Panc1 (cell line): ENCODE measurements around the gene ADARB1. TPM values are rescaled to one million over a fixed set of nuclear protein-coding genes. Genes with fewer than 3 reads are reported as not detected.

Experiments used
- ATAC-seq: fragments of 200-7000 bp; cut with Tn5 transposase; 2 replicates; pipeline ENCODE4 v1.9.1; 2020; ENCODE audit warnings: mild to moderate bottlenecking, moderate library complexity
- BruUV-seq: library from RNA; stranded (reverse); fragments of 400-500 nt; replicated peaks from 2 replicates; lab custom pipeline; 2021; lab: Mats Ljungman, UMichigan
- CTCF ChIA-PET: fragments of 300-600 bp; sonication (Branson Sonifier 250); formaldehyde crosslinking; loops from one replicate; lab custom pipeline; 2022; ENCODE audit warnings: antibody characterized with exemption; lab: Charles Lee
- POLR2A ChIA-PET: fragments of 300-600 bp; sonication (Branson Sonifier 250); formaldehyde crosslinking; loops from one replicate; lab custom pipeline; 2022; ENCODE audit warnings: antibody characterized with exemption; lab: Charles Lee
- DNase-seq: peaks from one replicate; pipeline ENCODE4 v3.0.0-alpha.2; 2010; ENCODE audit warnings: low read depth, low spot score
- H3K27ac ChIP-seq: 2 replicates; pipeline ENCODE4 v1.5.1; 2011; ENCODE audit warnings: mild to moderate bottlenecking, low read length, inconsistent platforms
- H3K27me3 ChIP-seq: fragments of 200-500 bp; sonication (Bioruptor generic); 2 replicates; pipeline ENCODE4 v1.6.0; 2014; ENCODE audit warnings: low read length, inconsistent platforms; ENCODE audit not compliant: control insufficient read depth, insufficient read depth
- H3K36me3 ChIP-seq: fragments of 200-500 bp; sonication (Bioruptor generic); 2 replicates; pipeline ENCODE4 v1.5.1; 2014; ENCODE audit warnings: inconsistent platforms, mild to moderate bottlenecking, low read length, moderate library complexity; ENCODE audit not compliant: control insufficient read depth, insufficient read depth
- H3K4me1 ChIP-seq: 2 replicates; pipeline ENCODE4 v1.5.1; 2011; ENCODE audit warnings: inconsistent platforms, mild to moderate bottlenecking, low read length, moderate library complexity; ENCODE audit not compliant: control insufficient read depth, insufficient read depth
- H3K4me3 ChIP-seq, 2 experiments: 2 replicates each; pipeline ENCODE4 v1.5.1; 2011 to 2012; ENCODE audit warnings: low read depth in 2 of 2, low read length in 2 of 2, mild to moderate bottlenecking in 2 of 2, inconsistent platforms in 1 of 2, moderate library complexity in 1 of 2
- H3K9me3 ChIP-seq: fragments of 200-500 bp; sonication (Bioruptor generic); 2 replicates; pipeline ENCODE4 v1.5.1; 2014; ENCODE audit warnings: low read depth, mild to moderate bottlenecking, inconsistent platforms, low read length, moderate library complexity; ENCODE audit not compliant: control insufficient read depth, insufficient read depth
- CTCF ChIP-seq: fragments of 450-650 bp; IDR thresholded peaks from 2 replicates; pipeline ENCODE4 v1.5.1; 2017; ENCODE audit warnings: mild to moderate bottlenecking
- POLR2AphosphoS5 ChIP-seq: IDR thresholded peaks from 2 replicates; pipeline ENCODE4 v1.6.1; 2012; ENCODE audit warnings: mild to moderate bottlenecking, low read depth, low read length, moderate library complexity
- REST ChIP-seq, 2 experiments: IDR thresholded peaks; 2 replicates each; pipeline ENCODE4 v1.6.1; 2011 to 2012; ENCODE audit warnings: low read depth in 2 of 2, control low read depth in 1 of 2, low read length in 1 of 2, mild to moderate bottlenecking in 1 of 2, moderate library complexity in 1 of 2; ENCODE audit not compliant: insufficient read depth in 1 of 2
- SIN3A ChIP-seq: IDR thresholded peaks from 2 replicates; pipeline ENCODE4 v1.6.1; 2012; ENCODE audit warnings: low read depth, mild to moderate bottlenecking, low read length, moderate library complexity, borderline replicate concordance; ENCODE audit not compliant: insufficient read depth
- TCF7L2 ChIP-seq: IDR thresholded peaks from 2 replicates; pipeline ENCODE4 v1.6.1; 2011; ENCODE audit warnings: mild to moderate bottlenecking, low read depth, low read length, inconsistent platforms
- in situ Hi-C: cut with HindIII; loops from 2 replicates; pipeline ENCODE4 v1.10.0; 2016; ENCODE audit warnings: low sequenced_read_pairs, low pct_unique_long_range_greater_than_20kb
- intact Hi-C: fragments of 100-400 bp; cut with micrococcal nuclease; formaldehyde crosslinking; loops from one replicate; pipeline ENCODE4 v1.10.0; 2022; ENCODE audit not compliant: unreplicated experiment
- total RNA-seq: library from RNA; stranded (reverse); gene quantifications from one replicate; pipeline ENCODE4 v1.2.1, GENCODE V29; 2021; ENCODE audit not compliant: unreplicated experiment

ADARB1 gene
- total RNA-seq, 1 experiment from 2014 or later = 15.0 TPM

GRCh38 chr21:45087022-45087823 lies 12.8 kb downstream of the ADARB1 start:
- CTCF ChIA-PET = no interaction called here
- BruUV-seq = no TSS peak
- in situ Hi-C loops = no loop called here

GRCh38 chr21:45088116-45088515 lies 13.7 kb downstream of the ADARB1 start:
- POLR2A ChIA-PET = no interaction called here
- TF ChIP-seq POLR2AphosphoS5 = no peak
- TF ChIP-seq CTCF = no peak
- no peak for TF ChIP-seq REST (IDR thresholded peaks at IDR 0.05; ENCODE audit: insufficient read depth in 1 of 2, low read depth in 2 of 2, low read length in 1 of 2)
- no peak for TF ChIP-seq TCF7L2
- no peak for TF ChIP-seq SIN3A
- H3K4me3 ChIP-seq = no peak overlapping the region
- H3K27me3 ChIP-seq = no peaks in the 10 kb centered on the region
- no peaks in the 10 kb centered on the region for H3K36me3 ChIP-seq
- no peaks in the 10 kb centered on the region for H3K4me1 ChIP-seq
- CTCF ChIA-PET = no interaction called here
- no TSS peak for BruUV-seq
- DNase-seq (no peak), ATAC-seq (no peak)
- in situ Hi-C loops (no loop called here), intact Hi-C loops (no loop called here)
- H3K9me3 ChIP-seq = no peaks in the 10 kb centered on the region
- H3K27ac ChIP-seq = no peak overlapping the region

More at GRCh38 chr21:45087022-45087823, 12.8 kb downstream of the ADARB1 start:
- DNase-seq (no peak), ATAC-seq (no peak)
- POLR2A ChIA-PET = no interaction called here
- Histone ChIP-seq H3K4me1 (no peaks in the 10 kb centered on the region), H3K36me3 (no peaks in the 10 kb centered on the region), H3K9me3 (no peaks in the 10 kb centered on the region), H3K27me3 (no peaks in the 10 kb centered on the region), H3K4me3 (no peak overlapping the region), H3K27ac (no peak overlapping the region)
- TF ChIP-seq POLR2AphosphoS5 (no peak), CTCF (no peak), TCF7L2 (no peak), SIN3A (no peak), REST (IDR thresholded peaks at IDR 0.05; ENCODE audit: insufficient read depth in 1 of 2, low read depth in 2 of 2, low read length in 1 of 2) (no peak)
- intact Hi-C loops = no loop called here
